Osteocyte (in vitro differentiated cells): ENCODE results near the gene FKBP10. TPM values are rescaled to one million over a fixed set of nuclear protein-coding genes. Genes with fewer than 3 reads are reported as not detected.

Source experiments
- DNase-seq: peaks from one replicate; pipeline ENCODE4 v3.0.0; 2021; ENCODE audit warnings: mixed read lengths; ENCODE audit not compliant: unreplicated experiment; ENCODE audit errors: extremely low spot score
- H3K27ac Mint-ChIP-seq: one replicate; pipeline ENCODE4 v1.8.0; 2021; ENCODE audit warnings: mild to moderate bottlenecking, mixed read lengths; ENCODE audit not compliant: unreplicated experiment
- H3K27me3 Mint-ChIP-seq: one replicate; pipeline ENCODE4 v1.8.0; 2021; ENCODE audit warnings: mixed read lengths; ENCODE audit not compliant: unreplicated experiment
- H3K36me3 Mint-ChIP-seq: one replicate; pipeline ENCODE4 v1.8.0; 2021; ENCODE audit warnings: mixed read lengths; ENCODE audit not compliant: unreplicated experiment
- H3K4me1 Mint-ChIP-seq: one replicate; pipeline ENCODE4 v1.8.0; 2021; ENCODE audit warnings: mixed read lengths; ENCODE audit not compliant: unreplicated experiment
- H3K4me3 Mint-ChIP-seq: one replicate; pipeline ENCODE4 v1.8.0; 2021; ENCODE audit warnings: mild to moderate bottlenecking, moderate library complexity, mixed read lengths; ENCODE audit not compliant: unreplicated experiment
- H3K9me3 Mint-ChIP-seq: one replicate; pipeline ENCODE4 v1.8.0; 2021; ENCODE audit warnings: mixed read lengths; ENCODE audit not compliant: unreplicated experiment
- total RNA-seq: library from RNA; stranded (reverse); gene quantifications from 2 replicates; pipeline ENCODE4 v1.2.1, GENCODE V29; 2021
- TF ChIP-seq, protein P1 (sequence below): fragments of 200-600 bp; sonication (generic); IDR thresholded peaks from 2 replicates; pipeline ENCODE4 v1.5.0; 2021; ENCODE audit warnings: antibody characterized with exemption, mild to moderate bottlenecking, moderate library complexity

The FKBP10 gene
- total RNA-seq, 1 donor from 2014 or later = 426 TPM

DNA sequence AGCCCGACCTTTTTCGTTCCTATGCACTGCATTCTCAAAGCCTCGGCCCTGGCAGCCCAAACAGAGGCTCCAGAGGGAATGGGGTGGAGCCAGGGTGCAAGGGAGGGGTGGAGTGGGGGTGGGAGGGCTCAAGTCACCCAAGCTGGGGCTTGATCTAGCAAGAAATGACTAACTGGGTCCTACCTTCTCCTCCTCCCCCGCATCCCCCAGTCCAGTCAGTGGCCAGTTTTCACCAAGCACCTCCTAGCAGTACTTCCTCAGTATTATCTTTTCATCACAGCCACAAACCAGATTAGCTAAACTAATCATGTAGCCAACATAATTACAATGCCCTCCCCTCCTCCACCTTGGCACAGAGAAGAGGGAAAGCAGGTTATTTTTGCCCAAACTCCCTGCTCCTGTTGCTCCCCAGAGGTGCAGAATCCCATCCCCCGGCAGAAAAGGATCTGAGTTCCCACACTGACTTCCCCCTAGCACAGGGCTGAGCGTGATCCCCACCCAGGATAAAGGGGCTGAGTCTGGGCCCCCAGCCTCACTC lies 28.5 kb upstream of the FKBP10 start:
- peak overlapping the region; percentile 76 for H3K4me3 Mint-ChIP-seq
- peaks cover 36% of the 10 kb centered on the region for H3K4me1 Mint-ChIP-seq
- no peaks in the 10 kb centered on the region for H3K36me3 Mint-ChIP-seq
- H3K27ac Mint-ChIP-seq = no peak overlapping the region
- no peaks in the 10 kb centered on the region for H3K9me3 Mint-ChIP-seq
- TF ChIP-seq, protein P1, sequence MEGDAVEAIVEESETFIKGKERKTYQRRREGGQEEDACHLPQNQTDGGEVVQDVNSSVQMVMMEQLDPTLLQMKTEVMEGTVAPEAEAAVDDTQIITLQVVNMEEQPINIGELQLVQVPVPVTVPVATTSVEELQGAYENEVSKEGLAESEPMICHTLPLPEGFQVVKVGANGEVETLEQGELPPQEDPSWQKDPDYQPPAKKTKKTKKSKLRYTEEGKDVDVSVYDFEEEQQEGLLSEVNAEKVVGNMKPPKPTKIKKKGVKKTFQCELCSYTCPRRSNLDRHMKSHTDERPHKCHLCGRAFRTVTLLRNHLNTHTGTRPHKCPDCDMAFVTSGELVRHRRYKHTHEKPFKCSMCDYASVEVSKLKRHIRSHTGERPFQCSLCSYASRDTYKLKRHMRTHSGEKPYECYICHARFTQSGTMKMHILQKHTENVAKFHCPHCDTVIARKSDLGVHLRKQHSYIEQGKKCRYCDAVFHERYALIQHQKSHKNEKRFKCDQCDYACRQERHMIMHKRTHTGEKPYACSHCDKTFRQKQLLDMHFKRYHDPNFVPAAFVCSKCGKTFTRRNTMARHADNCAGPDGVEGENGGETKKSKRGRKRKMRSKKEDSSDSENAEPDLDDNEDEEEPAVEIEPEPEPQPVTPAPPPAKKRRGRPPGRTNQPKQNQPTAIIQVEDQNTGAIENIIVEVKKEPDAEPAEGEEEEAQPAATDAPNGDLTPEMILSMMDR = no peak
- no peak for DNase-seq
- H3K27me3 Mint-ChIP-seq = peaks cover 4% of the 10 kb centered on the region

DNA sequence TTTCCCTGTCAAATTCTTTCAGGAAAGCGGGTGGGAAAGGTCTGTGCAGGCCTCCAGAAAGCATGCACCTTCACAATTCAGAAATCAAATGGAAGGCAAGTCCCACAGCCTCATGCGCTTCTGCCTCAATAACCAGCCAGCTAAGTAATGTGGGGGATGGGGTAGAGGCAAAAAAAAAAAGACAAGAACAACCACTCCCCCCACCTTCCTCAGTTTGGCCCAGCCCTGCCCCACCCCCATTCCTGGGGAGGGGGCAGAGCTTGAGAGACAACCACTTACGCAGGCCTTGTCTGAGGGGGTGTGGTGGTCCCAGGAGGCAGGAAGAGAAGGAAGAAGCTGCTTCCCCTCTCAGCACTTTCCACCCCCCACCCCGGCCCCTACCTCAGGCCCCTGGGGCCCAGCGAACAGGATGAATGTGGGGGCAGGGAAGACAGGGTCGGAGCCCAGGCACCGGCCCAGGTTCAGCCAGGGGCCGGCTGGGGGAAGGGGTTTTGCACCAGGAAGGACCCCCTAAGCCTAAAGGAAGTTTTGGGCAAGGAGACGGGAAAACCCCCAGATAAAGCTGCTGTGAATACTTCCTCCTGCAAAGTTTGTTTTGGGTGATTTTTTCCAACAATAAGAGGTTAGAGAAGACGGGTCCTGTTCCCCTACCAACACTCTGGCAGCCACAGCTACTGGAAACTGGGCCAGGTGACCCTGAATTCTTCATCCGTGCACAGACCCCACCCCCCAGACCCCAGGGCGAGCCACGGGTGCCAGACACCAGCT lies 27.5 kb upstream of the FKBP10 start:
- TF ChIP-seq, protein P1 = no peak
- Mint-ChIP-seq H3K4me1 (peaks cover 36% of the 10 kb centered on the region), H3K4me3 (peak overlapping the region; percentile 76), H3K36me3 (no peaks in the 10 kb centered on the region), H3K27me3 (peaks cover 4% of the 10 kb centered on the region), H3K9me3 (no peaks in the 10 kb centered on the region), H3K27ac (no peak overlapping the region)
- no peak for DNase-seq

DNA sequence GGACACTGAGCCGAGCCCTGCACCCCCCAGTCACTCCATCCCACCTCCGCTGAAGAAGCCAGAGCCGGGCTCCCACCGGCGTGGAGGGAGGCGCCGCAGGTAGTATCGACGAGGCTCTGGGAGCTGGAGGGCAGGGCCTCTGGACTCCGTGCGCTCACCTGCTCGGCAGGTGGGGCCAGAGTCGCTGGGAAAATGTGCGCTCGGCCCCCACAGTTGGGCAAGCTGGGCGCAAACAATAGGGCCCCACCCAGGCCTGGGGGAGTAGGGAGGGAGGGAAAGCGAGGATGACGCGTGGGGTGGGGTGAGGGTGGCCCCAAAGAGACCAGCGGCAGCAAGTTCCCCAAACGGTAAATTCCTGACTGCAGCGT lies 27.0 kb upstream of the FKBP10 start:
- H3K9me3 Mint-ChIP-seq = no peaks in the 10 kb centered on the region
- H3K4me3 Mint-ChIP-seq = peak overlapping the region; percentile 76
- H3K27ac Mint-ChIP-seq = no peak overlapping the region
- peaks cover 4% of the 10 kb centered on the region for H3K27me3 Mint-ChIP-seq
- H3K36me3 Mint-ChIP-seq = no peaks in the 10 kb centered on the region
- DNase-seq = no peak
- TF ChIP-seq, protein P1 = no peak
- H3K4me1 Mint-ChIP-seq = peaks cover 34% of the 10 kb centered on the region

DNA sequence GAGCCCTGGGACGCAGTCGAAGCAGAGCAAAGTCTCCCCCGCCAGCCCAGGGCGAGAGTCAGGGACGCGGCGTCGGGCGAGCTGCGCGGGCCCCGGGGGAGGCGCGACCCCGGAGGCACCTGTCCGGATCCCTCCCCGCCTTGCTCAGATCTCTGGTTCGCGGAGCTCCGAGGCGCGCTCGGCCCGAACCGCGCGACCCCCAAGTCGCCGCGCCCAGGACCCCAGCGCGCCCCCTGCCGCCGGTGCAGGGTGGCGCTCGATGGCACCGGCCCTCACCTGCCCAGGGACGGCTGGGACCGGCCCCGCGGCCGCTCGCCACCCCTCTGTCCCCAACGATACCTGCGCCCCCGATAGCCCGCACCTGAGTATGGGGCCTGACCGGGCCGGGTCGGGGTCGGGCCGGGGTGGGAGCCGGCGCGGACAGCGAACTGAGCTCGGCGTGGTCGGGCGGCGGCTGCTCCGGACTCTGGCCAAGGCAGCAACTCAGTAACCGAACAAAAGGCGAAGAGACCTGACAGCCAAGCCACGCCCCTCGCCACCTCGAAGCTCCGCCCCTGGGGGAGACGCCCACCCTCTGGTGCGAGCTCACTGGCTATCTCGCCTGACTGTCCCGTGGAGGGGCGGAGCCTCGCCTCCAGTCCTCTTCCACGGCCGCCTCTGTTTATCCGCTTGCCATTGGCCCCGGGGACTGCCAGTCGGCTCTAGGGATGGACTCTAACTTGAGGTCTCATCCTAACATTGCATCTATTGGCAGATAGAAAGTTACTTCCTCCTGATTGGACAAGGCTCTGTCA lies 26.4 kb upstream of the FKBP10 start, which contains the start of gene JUP:
Gene JUP (minus strand): TSS at position 485 of the 794 bp plus-strand sequence. CDS start 14,857 bp downstream, outside the sequence.
- Mint-ChIP-seq H3K4me1 (peaks cover 32% of the 10 kb centered on the region), H3K27me3 (peaks cover 4% of the 10 kb centered on the region), H3K36me3 (no peaks in the 10 kb centered on the region), H3K27ac (no peak within 1 kb of the TSS), H3K9me3 (no peaks in the 10 kb centered on the region), H3K4me3 (peak within 1 kb of the TSS; percentile 76)
- peak; percentile 100 for DNase-seq
- TF ChIP-seq, protein P1 = peak; percentile 86

DNA sequence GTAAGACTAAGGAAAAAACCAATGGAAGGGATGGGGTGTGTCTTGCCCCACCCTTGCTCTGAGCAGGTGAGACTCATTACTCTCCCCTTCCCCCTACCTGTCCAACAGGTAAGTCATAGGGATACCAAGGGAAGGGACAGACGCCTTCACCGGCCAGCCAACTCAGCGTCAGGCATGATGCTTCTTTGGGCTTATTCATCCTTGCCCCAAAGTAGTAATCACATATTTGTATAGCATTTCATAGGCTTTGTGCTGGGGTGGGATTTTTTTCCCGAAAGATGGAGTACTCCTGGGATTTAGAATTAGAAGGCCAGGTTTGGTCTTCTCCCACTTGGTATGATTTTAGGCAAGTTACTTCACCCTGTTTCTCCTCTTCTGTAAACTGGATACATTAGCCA lies 25.8 kb upstream of the FKBP10 start:
- Mint-ChIP-seq H3K27me3 (peaks cover 4% of the 10 kb centered on the region), H3K27ac (no peak overlapping the region), H3K4me1 (peaks cover 30% of the 10 kb centered on the region), H3K9me3 (no peaks in the 10 kb centered on the region), H3K4me3 (peak overlapping the region; percentile 50), H3K36me3 (no peaks in the 10 kb centered on the region)
- no peak for DNase-seq
- TF ChIP-seq, protein P1 = no peak
